GM21576 (cell line): ENCODE measurements around the gene MAST4.

ENCODE experiments used
- ATAC-seq: cut with Tn5 transposase; IDR thresholded peaks from one replicate; pipeline ENCODE4 v1.9.1; 2021; ENCODE audit warnings: mild to moderate bottlenecking, moderate library complexity; ENCODE audit not compliant: unreplicated experiment

MAST4 gene

GRCh38 chr5:66947458-66947857 lies 351.3 kb downstream of the MAST4 start:
- no peak for ATAC-seq

GRCh38 chr5:66949066-66949465 lies 352.9 kb downstream of the MAST4 start:
- no peak for ATAC-seq

- no peak for ATAC-seq
Measured at GRCh38 chr5:66952153-66952552, 356.0 kb downstream of the MAST4 start.

GRCh38 chr5:66956439-66956838 lies 360.2 kb downstream of the MAST4 start:
- ATAC-seq, result no peak

- ATAC-seq, result no peak
Measured at GRCh38 chr5:66958201-66958979, 362.2 kb downstream of the MAST4 start.

- ATAC-seq, result no peak
Measured at GRCh38 chr5:66958980-66959641, 362.9 kb downstream of the MAST4 start.

GRCh38 chr5:66959653-66960052 lies 363.5 kb downstream of the MAST4 start:
- ATAC-seq, result no peak

- no peak for ATAC-seq
Measured at GRCh38 chr5:66960369-66961137, 364.4 kb downstream of the MAST4 start.

- no peak for ATAC-seq
Measured at GRCh38 chr5:66963559-66963971, 367.4 kb downstream of the MAST4 start.

GRCh38 chr5:66966439-66966838 lies 370.2 kb downstream of the MAST4 start:
- no peak for ATAC-seq

- ATAC-seq, result no peak
Measured at GRCh38 chr5:66967102-66967501, 370.9 kb downstream of the MAST4 start.

GRCh38 chr5:66967826-66968262 lies 371.7 kb downstream of the MAST4 start:
- ATAC-seq, result no peak

- no peak for ATAC-seq
Measured at GRCh38 chr5:66969484-66969883, 373.3 kb downstream of the MAST4 start.

- ATAC-seq, result no peak
Measured at GRCh38 chr5:66969963-66970362, 373.8 kb downstream of the MAST4 start.

- no peak for ATAC-seq
Measured at GRCh38 chr5:66972004-66972403, 375.8 kb downstream of the MAST4 start.

GRCh38 chr5:66974256-66974655 lies 378.1 kb downstream of the MAST4 start:
- ATAC-seq, result no peak

GRCh38 chr5:66976108-66976507 lies 379.9 kb downstream of the MAST4 start:
- ATAC-seq, result no peak

GRCh38 chr5:66979738-66980137 lies 383.5 kb downstream of the MAST4 start:
- no peak for ATAC-seq

- ATAC-seq, result no peak
Measured at GRCh38 chr5:66981266-66982055, 385.3 kb downstream of the MAST4 start.

- no peak for ATAC-seq
Measured at GRCh38 chr5:66982056-66982387, 385.8 kb downstream of the MAST4 start.

GRCh38 chr5:66982470-66982869 lies 386.3 kb downstream of the MAST4 start:
- no peak for ATAC-seq
